BE2C (cell line): ENCODE measurements around the gene CTNNBL1.
"Not testable (repeated sequence)": the region's sequence is repeated elsewhere in the genome, so short reads cannot be mapped to it uniquely, and the experiment has no call there.

Source experiments
- DNase-seq: peaks from one replicate; pipeline ENCODE4 v3.0.0-alpha.2; 2020
- H3K27me3 ChIP-seq: fragments of 250-450 bp; sonication (Bioruptor Pico); 2 replicates; pipeline ENCODE4 v1.5.1; 2020; ENCODE audit warnings: mild to moderate bottlenecking
- H3K36me3 ChIP-seq: fragments of 250-450 bp; sonication (Bioruptor Pico); 2 replicates; pipeline ENCODE4 v1.5.1; 2020; ENCODE audit warnings: mild to moderate bottlenecking
- H3K4me1 ChIP-seq: fragments of 250-450 bp; sonication (Bioruptor Pico); 2 replicates; pipeline ENCODE4 v1.5.1; 2020
- H3K4me3 ChIP-seq: 2 replicates; pipeline ENCODE4 v1.5.1; 2011; ENCODE audit warnings: low read depth, low read length
- H3K9me3 ChIP-seq: fragments of 250-450 bp; sonication (Bioruptor Pico); 2 replicates; pipeline ENCODE4 v1.5.1; 2020
- TF ChIP-seq, protein P1 (sequence below): IDR thresholded peaks from 2 replicates; pipeline ENCODE4 v1.5.1; 2012; ENCODE audit warnings: mild to moderate bottlenecking, low read depth, low read length

Gene CTNNBL1

DNA sequence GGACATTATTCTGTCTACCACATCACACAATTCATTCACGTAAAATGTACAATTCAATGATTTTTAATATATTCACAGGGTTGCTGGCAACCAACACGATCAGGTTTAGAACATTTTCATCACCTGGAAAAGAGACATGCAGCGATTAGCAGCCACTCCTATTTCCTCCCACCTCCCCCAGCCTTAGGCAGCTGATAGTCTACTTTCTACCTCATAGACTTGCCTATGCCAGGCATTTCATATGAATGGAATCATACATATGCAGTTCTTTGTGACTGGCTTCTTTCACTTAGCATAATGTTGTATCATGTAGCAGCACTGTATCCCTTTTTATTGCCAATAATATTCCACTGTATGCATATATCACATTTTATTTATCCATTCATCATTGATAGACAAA, 31.5 kb upstream of the CTNNBL1 start:
- Histone ChIP-seq H3K9me3 (no peaks in the 10 kb centered on the region), H3K36me3 (no peaks in the 10 kb centered on the region), H3K4me1 (no peaks in the 10 kb centered on the region), H3K4me3 (no peak overlapping the region), H3K27me3 (no peaks in the 10 kb centered on the region)
- TF ChIP-seq, protein P1, sequence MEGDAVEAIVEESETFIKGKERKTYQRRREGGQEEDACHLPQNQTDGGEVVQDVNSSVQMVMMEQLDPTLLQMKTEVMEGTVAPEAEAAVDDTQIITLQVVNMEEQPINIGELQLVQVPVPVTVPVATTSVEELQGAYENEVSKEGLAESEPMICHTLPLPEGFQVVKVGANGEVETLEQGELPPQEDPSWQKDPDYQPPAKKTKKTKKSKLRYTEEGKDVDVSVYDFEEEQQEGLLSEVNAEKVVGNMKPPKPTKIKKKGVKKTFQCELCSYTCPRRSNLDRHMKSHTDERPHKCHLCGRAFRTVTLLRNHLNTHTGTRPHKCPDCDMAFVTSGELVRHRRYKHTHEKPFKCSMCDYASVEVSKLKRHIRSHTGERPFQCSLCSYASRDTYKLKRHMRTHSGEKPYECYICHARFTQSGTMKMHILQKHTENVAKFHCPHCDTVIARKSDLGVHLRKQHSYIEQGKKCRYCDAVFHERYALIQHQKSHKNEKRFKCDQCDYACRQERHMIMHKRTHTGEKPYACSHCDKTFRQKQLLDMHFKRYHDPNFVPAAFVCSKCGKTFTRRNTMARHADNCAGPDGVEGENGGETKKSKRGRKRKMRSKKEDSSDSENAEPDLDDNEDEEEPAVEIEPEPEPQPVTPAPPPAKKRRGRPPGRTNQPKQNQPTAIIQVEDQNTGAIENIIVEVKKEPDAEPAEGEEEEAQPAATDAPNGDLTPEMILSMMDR, result no peak
- DNase-seq, result no peak

DNA sequence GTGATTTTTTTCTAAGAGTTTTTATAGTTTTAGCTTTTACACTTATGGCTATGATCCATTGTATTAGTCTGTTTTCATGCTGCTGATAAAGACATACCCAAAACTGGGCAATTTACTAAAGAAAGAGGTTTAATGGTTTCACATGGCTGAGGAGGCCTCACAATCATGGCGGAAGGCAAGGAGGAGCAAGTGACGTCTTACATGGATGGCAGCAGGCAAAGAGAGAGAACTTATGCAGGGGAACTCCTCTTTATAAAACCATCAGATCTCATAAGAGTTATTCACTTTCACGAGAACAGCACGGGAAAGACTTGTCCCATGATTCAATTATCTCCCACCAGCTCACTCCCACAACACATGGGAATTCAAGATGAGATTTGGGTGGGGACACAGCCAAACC, 29.2 kb upstream of the CTNNBL1 start:
- not testable (repeated sequence) for H3K9me3 ChIP-seq, H3K36me3 ChIP-seq, DNase-seq, H3K4me1 ChIP-seq, H3K4me3 ChIP-seq, H3K27me3 ChIP-seq

DNA sequence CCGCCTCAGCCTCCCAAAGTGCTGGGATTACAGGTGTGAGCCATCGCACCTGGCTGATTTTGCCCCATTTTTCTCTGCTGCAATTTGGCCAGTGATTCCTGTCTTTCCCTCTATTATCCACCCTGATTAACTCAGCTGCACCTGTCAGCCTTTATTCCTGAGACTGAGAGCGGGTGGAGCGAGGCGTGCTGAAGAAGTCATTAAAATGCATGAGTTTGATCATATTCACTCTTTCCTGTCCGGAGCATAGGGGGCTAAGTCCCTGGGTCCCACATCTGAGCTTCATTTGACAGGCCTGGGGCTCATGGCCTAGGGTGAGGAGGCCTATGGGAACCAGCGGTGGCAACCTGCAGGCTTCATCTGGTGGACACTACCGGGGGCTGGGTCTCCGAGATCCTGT, 25.7 kb upstream of the CTNNBL1 start:
- no peaks in the 10 kb centered on the region for H3K27me3 ChIP-seq
- no peak overlapping the region for H3K4me3 ChIP-seq
- H3K4me1 ChIP-seq, result peaks cover 3% of the 10 kb centered on the region
- H3K9me3 ChIP-seq, result no peaks in the 10 kb centered on the region
- no peak for DNase-seq
- TF ChIP-seq, protein P1, result no peak
- no peaks in the 10 kb centered on the region for H3K36me3 ChIP-seq

DNA sequence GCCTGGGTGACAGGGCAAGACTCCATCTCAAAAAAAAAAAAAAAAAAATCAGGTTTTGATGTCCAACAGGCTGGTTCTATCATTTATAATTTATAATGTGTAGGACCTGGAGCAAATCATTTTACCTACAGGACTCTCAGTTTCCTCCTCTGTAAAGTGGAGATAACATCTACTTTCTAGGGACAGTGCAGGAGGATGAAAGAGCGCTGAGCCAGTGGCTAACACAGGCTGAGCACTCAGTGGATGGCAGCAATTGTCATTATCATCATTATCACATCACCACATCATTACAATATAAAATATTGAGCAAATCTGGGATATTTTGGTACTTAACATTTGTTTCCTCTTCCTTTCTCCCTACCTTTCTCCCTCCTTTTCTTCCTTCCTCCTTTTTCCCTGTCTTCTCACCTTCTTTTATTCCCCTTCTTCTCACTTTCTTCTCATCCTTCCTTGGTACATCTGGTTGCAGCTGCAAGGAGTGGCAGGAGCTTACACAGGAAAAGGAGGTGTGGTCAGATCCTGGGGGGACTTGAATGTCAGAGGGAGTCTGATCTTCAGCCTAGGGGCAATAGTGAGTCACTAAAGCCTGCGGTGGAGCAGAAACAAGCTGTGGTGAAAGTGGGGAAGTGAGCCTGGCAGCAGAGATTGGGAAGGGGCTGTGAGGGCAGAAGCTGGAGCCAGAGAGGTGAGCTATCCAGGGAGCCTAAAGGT, 24.6 kb upstream of the CTNNBL1 start:
- peak; percentile 61 for DNase-seq
- Histone ChIP-seq H3K4me3 (peak overlapping the region; percentile 52), H3K4me1 (peaks cover 3% of the 10 kb centered on the region), H3K27me3 (no peaks in the 10 kb centered on the region), H3K9me3 (no peaks in the 10 kb centered on the region), H3K36me3 (no peaks in the 10 kb centered on the region)
- TF ChIP-seq, protein P1, result no peak

DNA sequence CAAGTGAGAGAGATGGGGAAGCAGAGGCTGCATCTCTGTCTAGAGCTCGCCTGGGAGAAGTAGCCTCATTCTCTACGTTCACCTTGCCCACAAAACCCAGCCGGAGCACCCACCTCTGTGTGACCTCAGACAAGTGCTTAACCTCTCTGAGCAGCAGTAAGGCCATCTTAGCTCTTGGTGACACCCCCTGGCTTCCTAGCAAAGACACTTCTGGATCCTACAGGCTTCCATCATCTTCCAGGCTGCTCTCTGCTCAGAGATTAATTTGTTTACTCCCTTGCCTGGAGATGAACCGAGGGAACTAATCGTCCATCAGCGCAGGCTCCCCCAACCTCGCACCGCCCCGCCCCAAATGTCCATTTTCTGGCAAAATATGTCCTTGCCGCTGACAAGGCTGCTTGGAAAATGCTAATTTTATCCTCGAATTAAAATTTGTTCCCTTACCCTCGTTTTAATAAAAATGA, 24.0 kb upstream of the CTNNBL1 start:
- Histone ChIP-seq H3K27me3 (no peaks in the 10 kb centered on the region), H3K9me3 (no peaks in the 10 kb centered on the region), H3K4me1 (peaks cover 3% of the 10 kb centered on the region), H3K36me3 (no peaks in the 10 kb centered on the region), H3K4me3 (peak overlapping the region; percentile 52)
- TF ChIP-seq, protein P1, result no peak
- peak; percentile 20 for DNase-seq

DNA sequence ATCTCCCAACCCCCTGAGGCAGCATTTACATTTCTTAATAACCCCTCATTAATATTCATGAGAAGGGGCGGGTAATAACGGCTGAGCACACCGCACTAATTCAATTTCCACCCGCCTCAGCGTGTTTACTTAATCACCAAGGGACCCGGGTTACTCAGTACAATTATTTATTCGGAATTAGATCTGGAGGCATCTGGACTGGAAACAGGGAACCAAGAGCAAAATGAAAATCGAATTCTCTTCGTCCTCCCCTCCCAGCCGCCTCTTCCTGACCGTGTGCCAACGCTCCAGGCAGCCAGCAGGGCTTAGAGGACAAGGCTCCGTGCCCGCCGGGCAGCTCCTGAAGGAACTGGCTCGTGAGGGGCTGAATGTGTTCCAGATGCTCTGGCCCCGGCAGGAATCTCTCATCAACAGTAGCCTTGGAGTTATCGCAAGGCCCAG, 23.5 kb upstream of the CTNNBL1 start:
- Histone ChIP-seq H3K4me1 (peaks cover 3% of the 10 kb centered on the region), H3K9me3 (no peaks in the 10 kb centered on the region), H3K4me3 (peak overlapping the region; percentile 52), H3K27me3 (no peaks in the 10 kb centered on the region), H3K36me3 (no peaks in the 10 kb centered on the region)
- TF ChIP-seq, protein P1, result no peak
- peak; percentile 89 for DNase-seq

DNA sequence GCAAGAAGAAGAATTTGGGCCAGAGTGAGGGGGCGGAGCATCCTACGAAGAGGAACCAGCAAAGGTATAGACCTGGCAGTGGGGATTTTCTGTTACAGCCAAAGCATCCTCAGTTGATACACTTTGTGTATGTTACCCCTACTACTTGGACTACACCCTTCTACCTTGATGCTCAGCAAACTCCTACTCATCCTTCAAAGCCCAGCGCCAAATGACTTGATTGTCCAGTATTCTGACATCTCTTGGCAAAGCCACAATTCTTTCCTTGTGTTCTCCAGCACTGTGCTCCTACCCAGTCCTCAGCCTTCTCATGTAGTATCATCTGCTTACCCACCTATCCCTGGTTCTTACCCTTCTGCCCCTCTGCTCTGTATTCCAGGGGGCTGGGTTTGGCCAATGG, 21.7 kb upstream of the CTNNBL1 start:
- H3K9me3 ChIP-seq, result no peaks in the 10 kb centered on the region
- no peaks in the 10 kb centered on the region for H3K27me3 ChIP-seq
- peaks cover 3% of the 10 kb centered on the region for H3K4me1 ChIP-seq
- TF ChIP-seq, protein P1, result no peak
- H3K36me3 ChIP-seq, result no peaks in the 10 kb centered on the region
- H3K4me3 ChIP-seq, result no peak overlapping the region
- DNase-seq, result no peak
